22Rv1 (cell line): ENCODE measurements around the gene RPS19.

Source experiments
- H3K27ac ChIP-seq: fragments of 450-650 bp; 2 replicates; pipeline ENCODE4 v1.5.1; 2017
- CTCF ChIP-seq: fragments of 450-650 bp; IDR thresholded peaks from 2 replicates; pipeline ENCODE4 v1.5.1; 2017; ENCODE audit warnings: mild to moderate bottlenecking
- ZFX ChIP-seq: fragments of 450-650 bp; IDR thresholded peaks from 2 replicates; pipeline ENCODE4 v1.6.1; 2017; ENCODE audit warnings: antibody characterized with exemption, borderline replicate concordance

Gene RPS19

DNA sequence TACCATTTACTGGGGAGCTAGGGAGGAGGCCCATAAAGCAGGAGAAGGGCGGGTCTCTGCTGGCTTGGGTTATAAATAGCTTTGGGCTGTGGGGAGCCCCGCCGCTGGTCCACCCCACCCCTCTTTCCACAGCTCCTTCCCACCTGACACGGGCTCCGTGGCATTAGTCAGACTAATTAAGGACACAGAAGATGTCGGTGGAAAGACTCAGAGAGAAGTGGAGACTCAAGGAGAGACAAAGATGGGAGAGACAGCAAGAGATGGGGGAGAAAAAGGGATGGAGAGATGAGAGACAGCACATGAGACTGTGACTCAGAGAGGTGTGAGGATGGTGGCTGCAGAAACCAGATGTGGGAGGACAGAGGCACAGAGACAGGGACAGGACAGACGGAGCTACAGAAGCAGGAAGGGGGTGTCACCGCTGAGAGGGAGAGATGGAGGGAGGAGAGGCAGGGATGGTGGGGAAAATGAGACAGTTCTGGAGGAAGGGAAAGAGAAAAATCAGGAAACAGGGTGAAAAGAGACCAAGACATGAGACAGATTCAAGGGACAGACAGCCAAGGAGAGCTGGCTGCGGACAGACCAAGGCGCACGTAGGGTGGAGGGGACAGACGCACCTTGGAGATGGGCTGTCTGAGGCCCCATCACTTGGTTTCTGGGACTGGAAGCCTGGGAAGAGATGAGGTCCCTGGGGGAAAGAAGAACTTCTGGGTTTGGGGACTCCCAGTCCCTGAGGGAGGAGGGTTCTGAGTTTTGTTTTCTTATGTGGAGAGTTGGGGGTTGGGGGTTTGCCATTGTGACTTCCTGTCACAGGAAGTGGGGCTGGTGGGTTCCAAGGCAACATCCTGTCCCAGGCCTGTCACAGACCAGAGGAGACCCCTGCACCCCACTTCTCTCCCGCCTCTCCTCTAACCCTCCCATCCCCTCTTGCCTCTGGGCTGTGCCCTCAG lies 27.0 kb downstream of the RPS19 start:
- no peak overlapping the region for H3K27ac ChIP-seq

DNA sequence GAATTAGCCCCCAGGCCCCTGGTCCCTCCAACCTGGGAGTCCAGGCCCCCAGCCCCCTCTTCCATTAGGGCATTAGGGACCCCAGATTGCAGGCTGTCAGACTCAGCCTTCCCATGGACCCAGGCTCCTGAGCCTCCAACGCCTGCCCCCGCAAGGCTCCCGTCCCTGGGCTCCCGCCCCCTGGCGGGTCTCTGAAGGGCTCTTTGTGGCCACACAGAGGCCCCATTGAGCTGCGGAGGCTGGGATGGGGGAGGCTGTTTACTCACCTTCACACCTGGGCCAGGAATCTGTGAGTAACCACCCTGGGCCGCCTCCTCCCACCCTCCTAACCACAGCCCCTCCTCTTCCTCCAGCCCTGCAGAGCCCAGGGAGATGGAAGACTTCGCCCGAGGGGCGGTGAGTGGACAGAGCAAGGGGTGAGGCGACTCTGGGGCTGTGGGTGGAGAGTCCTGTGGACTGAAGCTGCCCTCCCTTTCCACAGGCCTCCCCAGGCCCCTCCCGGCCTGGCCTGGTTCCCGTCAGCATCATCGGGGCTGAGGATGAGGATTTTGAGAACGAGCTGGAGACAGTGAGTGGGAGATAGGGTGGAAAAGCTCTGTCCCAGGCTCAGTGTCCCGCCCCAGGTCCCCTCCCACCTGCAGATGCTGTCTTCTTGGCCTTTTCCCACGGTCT lies 27.8 kb downstream of the RPS19 start:
- no peak overlapping the region for H3K27ac ChIP-seq
- TF ChIP-seq ZFX (no peak), CTCF (no peak)

More for the DNA sequence above, 27.0 kb downstream of the RPS19 start:
- TF ChIP-seq CTCF, result no peak

- TF ChIP-seq ZFX, result no peak
- no peak for TF ChIP-seq CTCF
- no peak overlapping the region for H3K27ac ChIP-seq
Measured at GRCh38 chr19:41888926-41889325, 28.9 kb downstream of the RPS19 start.

DNA sequence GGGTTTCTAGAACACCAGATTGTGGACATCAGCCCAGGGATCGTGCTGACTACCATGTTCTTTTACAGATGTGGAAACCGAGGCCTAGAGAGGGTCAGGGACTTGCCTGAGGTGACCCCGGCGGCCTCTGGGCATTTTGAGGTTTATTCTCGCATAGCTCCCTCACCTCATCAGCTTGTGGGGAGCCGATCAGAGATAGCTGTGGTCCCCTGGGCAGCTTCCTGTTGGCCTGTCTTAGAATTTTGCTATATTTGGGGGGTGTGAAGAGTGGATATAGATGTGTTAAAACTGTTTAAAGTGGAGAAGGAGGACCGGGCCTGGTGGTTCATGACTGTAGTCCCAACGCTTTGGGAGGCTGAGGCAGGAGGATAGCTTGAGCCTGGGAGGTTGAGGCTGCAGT lies 29.8 kb downstream of the RPS19 start:
- TF ChIP-seq CTCF (no peak), ZFX (no peak)
- no peak overlapping the region for H3K27ac ChIP-seq

DNA sequence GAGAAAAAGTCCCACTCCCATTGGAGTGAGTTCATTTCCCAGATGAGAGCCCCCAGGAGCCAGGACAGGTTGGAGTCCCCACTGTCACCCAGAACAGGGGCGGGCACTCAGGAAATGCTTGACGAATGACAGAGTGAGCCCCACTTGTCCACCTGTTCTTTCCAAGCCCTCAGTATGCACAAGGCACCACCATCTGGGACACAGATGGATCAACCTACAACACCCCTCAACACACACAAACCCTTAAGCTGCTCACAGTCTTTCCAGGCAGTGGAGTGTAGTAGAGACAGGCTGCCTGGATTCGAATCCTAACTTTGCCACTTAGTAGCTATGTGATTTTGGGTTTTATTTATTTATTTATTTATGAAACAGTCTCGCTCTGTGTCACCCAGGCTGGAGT lies 30.9 kb downstream of the RPS19 start:
- TF ChIP-seq ZFX, result no peak
- TF ChIP-seq CTCF, result no peak
- no peak overlapping the region for H3K27ac ChIP-seq

DNA sequence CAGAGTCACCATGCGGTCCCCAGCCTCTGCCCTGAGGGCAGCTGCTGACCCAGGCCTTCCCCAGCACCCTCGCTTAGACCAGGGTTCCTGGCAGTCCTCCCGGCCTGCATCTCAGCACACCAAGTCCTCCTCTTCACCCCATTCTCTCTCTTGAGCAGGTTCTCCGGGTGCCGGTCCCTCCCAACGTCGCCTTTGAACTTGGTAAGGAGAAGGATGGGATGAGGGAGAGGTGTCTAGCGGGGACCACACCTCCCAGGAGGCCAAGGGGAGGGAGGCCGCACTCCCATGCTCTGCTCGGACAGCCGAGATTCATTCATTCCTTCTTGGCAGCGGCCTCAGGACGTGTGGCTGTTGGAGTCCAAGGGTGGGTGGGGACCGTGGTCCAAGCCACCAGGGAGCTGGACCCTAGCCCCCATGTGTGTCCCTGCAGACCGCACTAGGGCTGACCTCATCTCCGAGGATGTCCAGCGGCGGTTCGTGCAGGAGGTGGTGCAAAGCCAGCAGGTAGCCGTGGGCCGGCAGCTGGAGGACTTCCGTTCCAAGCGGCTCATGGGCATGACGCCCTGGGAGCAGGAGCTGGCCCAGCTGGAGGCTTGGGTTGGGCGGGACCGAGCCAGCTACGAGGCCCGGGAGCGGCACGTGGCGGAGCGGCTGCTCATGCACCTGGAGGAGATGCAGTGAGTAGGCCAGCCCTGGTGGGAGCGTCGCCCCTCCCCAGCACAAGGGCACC lies 32.3 kb downstream of the RPS19 start:
- H3K27ac ChIP-seq, result no peak overlapping the region
- TF ChIP-seq CTCF, result no peak
- TF ChIP-seq ZFX, result no peak
